Gastrocnemius medialis (tissue), 4 donors: ENCODE results near the gene UBE2S.

Source experiments
- POLR2A ChIP-seq, 2 donors: fragments of 450-650 bp; IDR thresholded peaks; one replicate each; pipeline ENCODE4 v1.6.1; 2017; ENCODE audit warnings: antibody characterized with exemption in 2 of 2, mild to moderate bottlenecking in 2 of 2, moderate library complexity in 2 of 2
- TF ChIP-seq, protein P1 (sequence below), 5 experiments: fragments of 450-650 bp in 3 of 5; fragments of 200-600 bp in 2 of 5; sonication (generic) in 2 of 5; IDR thresholded peaks in 4 of 5; conservative IDR thresholded peaks in 1 of 5; 1 replicate in 4 of 5; 2 replicates in 1 of 5; pipeline ENCODE4 v1.5.1; 2016 to 2019; ENCODE audit warnings: antibody characterized with exemption in 5 of 5, mild to moderate bottlenecking in 3 of 5, moderate library complexity in 3 of 5

DNA sequence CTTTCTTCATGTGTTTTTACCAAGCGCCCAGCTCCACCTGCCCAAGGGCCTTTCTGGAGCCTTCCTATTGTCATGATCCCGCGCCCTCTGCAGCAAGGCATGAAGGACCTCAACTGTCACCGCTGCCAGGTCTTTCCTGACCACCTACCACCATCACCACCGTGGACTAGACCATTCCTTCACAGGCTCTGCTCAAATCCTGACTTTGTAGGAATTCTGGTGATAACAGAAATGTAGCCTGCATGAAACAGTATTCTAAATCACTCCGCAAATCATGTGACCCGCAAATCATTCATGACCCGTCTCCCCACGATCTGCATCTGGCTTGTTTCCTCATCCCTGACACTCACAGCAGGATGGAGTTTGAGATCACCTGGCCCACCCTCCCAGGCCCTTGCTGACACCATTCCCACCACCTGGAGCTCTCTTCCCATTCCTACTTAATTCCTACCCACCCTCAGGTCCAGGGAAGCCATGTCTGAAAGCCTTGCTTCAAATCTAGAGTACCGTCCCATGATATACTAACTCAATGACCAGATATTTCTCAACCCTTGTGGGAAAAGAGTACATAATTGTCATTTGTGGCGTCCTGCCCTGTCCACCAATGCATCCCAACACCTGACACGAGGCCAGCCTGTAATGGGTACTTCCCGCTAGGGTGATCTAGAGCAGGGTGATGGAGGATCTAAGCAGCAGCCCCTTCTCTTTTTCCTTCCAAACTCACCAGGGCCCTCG is 1.3 kb downstream of the UBE2S start:
- TF ChIP-seq, protein P1, sequence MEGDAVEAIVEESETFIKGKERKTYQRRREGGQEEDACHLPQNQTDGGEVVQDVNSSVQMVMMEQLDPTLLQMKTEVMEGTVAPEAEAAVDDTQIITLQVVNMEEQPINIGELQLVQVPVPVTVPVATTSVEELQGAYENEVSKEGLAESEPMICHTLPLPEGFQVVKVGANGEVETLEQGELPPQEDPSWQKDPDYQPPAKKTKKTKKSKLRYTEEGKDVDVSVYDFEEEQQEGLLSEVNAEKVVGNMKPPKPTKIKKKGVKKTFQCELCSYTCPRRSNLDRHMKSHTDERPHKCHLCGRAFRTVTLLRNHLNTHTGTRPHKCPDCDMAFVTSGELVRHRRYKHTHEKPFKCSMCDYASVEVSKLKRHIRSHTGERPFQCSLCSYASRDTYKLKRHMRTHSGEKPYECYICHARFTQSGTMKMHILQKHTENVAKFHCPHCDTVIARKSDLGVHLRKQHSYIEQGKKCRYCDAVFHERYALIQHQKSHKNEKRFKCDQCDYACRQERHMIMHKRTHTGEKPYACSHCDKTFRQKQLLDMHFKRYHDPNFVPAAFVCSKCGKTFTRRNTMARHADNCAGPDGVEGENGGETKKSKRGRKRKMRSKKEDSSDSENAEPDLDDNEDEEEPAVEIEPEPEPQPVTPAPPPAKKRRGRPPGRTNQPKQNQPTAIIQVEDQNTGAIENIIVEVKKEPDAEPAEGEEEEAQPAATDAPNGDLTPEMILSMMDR (IDR thresholded peaks at IDR 0.05 in 4 of 5, conservative IDR thresholded peaks at IDR 0.05 in 1 of 5) = no peak
- no peak for TF ChIP-seq POLR2A (IDR thresholded peaks at IDR 0.05)
